Adrenal gland (tissue), 5 donors: Measurements from ENCODE around the gene LMBRD1.

ENCODE experiments used
- POLR2A ChIP-seq, 2 donors: fragments of 450-650 bp; IDR thresholded peaks; one replicate each; pipeline ENCODE4 v1.6.1; 2017; ENCODE audit warnings: antibody characterized with exemption in 2 of 2, mild to moderate bottlenecking in 2 of 2, moderate library complexity in 1 of 2
- TF ChIP-seq, protein P1 (sequence below), 6 experiments: fragments of 450-650 bp in 4 of 6; fragments of 200-600 bp in 2 of 6; sonication (generic) in 1 of 6; IDR thresholded peaks; 1 replicate in 5 of 6; 2 replicates in 1 of 6; pipeline versions ENCODE4 v1.5.1 to v1.8.0; 2016 to 2021; ENCODE audit warnings: antibody characterized with exemption in 6 of 6, mild to moderate bottlenecking in 2 of 6, moderate library complexity in 1 of 6
- donor health status: DM: no; HTN: no; CAD: no.

DNA sequence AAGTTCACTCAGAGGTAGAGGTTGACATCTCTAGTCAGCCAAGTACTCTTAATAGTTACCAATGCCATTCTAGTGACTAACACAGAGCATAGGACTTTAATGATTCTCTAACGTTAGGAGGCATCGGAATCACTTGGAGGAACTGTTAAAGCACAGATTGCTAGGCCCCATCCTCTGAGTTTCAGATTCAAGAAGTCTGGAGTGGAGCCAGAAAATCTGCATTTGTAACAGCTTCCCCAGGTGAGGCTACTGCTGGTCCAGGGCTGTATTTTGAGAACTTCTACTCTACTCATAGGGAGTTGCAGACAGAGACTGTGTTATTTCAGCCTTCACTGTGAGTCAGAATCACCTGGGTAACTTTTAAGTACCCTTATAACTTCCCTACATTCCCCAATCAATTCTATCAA, 5.7 kb downstream of the LMBRD1 start:
- TF ChIP-seq, protein P1, sequence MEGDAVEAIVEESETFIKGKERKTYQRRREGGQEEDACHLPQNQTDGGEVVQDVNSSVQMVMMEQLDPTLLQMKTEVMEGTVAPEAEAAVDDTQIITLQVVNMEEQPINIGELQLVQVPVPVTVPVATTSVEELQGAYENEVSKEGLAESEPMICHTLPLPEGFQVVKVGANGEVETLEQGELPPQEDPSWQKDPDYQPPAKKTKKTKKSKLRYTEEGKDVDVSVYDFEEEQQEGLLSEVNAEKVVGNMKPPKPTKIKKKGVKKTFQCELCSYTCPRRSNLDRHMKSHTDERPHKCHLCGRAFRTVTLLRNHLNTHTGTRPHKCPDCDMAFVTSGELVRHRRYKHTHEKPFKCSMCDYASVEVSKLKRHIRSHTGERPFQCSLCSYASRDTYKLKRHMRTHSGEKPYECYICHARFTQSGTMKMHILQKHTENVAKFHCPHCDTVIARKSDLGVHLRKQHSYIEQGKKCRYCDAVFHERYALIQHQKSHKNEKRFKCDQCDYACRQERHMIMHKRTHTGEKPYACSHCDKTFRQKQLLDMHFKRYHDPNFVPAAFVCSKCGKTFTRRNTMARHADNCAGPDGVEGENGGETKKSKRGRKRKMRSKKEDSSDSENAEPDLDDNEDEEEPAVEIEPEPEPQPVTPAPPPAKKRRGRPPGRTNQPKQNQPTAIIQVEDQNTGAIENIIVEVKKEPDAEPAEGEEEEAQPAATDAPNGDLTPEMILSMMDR (IDR thresholded peaks at IDR 0.05): no peak
- TF ChIP-seq POLR2A (IDR thresholded peaks at IDR 0.05): no peak
